Central memory CD8-positive, alpha-beta T cell (primary cell): Measurements from ENCODE around the gene PDE6A.
"Not testable (repeated sequence)": the region's sequence is repeated elsewhere in the genome, so short reads cannot be mapped to it uniquely, and the experiment has no call there.

Source experiments
- ATAC-seq: fragments of 150-1000 bp; cut with Tn5 transposase; replicated peaks from 2 replicates; pipeline ENCODE4 v1.10.0; 2022; ENCODE audit warnings: mild to moderate bottlenecking, moderate FRiP score, moderate number of reproducible peaks; ENCODE audit not compliant: poor library complexity, severe bottlenecking; ENCODE audit errors: extremely low read depth
- DNase-seq, 2 donors: peaks; one replicate each; pipeline ENCODE4 v3.0.0; 2021; ENCODE audit warnings: low spot score in 2 of 2
- H3K27ac Mint-ChIP-seq: one replicate; pipeline ENCODE4 v1.8.0; 2022; ENCODE audit warnings: low read depth, mild to moderate bottlenecking, moderate library complexity, mixed read lengths
- H3K27me3 Mint-ChIP-seq: one replicate; pipeline ENCODE4 v1.8.0; 2022; ENCODE audit warnings: mixed read lengths
- H3K36me3 Mint-ChIP-seq: one replicate; pipeline ENCODE4 v1.8.0; 2022; ENCODE audit warnings: mild to moderate bottlenecking, moderate library complexity, mixed read lengths; ENCODE audit not compliant: insufficient read depth
- H3K4me1 Mint-ChIP-seq: one replicate; pipeline ENCODE4 v1.8.0; 2022; ENCODE audit warnings: mixed read lengths
- H3K4me3 Mint-ChIP-seq: one replicate; pipeline ENCODE4 v1.8.0; 2022; ENCODE audit warnings: mild to moderate bottlenecking, moderate library complexity, mixed read lengths
- H3K9me3 Mint-ChIP-seq: one replicate; pipeline ENCODE4 v1.8.0; 2022; ENCODE audit warnings: mixed read lengths

Gene PDE6A

DNA sequence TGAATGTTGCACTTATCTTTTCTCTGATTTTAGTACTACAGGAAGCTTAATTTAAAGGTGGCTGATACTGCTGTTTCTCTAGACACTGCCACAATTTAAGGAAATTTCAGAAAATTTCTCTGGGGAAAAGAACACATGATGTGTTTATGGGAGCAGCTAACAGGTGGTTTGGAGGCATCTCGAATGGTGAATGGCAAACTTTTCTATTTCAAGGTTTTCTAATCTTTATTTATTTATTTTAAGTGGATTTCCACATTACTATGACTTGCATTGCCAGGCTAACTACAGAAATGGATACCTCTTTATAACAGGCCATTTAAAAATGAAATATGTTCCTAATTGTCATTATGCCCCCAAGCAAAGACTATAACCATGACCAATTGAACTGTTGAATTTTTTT, 50.4 kb downstream of the PDE6A start:
- DNase-seq (no peak), ATAC-seq (no peak)
- peaks cover 9% of the 10 kb centered on the region for H3K27me3 Mint-ChIP-seq
- no peak overlapping the region for H3K27ac Mint-ChIP-seq
- no peaks in the 10 kb centered on the region for H3K9me3 Mint-ChIP-seq
- H3K4me1 Mint-ChIP-seq = peaks cover 9% of the 10 kb centered on the region
- H3K4me3 Mint-ChIP-seq = no peak overlapping the region
- no peaks in the 10 kb centered on the region for H3K36me3 Mint-ChIP-seq

DNA sequence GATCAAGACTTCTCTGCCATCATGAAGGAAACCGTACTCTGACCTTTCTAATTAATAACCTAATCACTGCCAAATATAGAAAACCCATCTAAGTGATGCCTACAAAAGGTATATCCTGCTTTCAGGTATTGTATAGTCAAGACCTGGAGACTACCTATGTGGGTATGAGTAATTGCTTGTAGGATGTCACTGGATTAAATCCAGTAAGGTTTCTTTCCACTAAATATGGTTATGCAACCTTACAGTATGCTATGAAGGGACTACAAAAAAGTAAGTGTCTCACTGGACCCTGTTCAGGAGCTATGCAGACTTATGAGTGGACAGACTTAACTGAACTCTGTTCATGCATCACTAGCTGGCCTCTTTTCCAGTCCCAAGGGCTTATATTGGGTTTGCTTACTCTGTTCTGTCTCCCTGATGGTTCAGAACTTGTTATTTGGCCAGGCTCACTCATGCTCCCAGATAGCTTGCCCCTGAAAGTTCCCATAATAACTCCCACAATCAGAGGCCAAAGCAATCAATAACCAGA, 51.1 kb downstream of the PDE6A start:
- Mint-ChIP-seq H3K27me3 (peaks cover 9% of the 10 kb centered on the region), H3K4me1 (peaks cover 9% of the 10 kb centered on the region), H3K27ac (no peak overlapping the region), H3K4me3 (no peak overlapping the region), H3K36me3 (no peaks in the 10 kb centered on the region), H3K9me3 (no peaks in the 10 kb centered on the region)
- DNase-seq (no peak), ATAC-seq (no peak)

DNA sequence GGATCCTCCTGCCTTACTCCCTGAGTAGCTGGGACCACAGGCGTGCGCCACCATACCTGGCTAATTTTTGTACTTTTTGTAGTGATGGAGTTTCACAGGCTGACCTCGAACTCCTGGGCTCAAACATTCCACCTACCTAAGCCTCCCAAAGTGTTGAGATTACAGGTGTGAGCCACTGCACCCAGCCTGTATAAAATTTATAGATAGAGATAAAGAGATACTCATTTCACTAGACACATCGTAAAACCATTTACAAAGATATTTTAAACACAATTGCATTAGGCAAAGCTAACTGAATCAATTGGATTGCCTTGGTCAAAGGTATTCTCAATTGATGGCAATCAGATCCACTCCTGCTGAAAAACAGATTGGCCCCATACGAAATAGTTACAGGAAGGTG, 52.0 kb downstream of the PDE6A start:
- Mint-ChIP-seq H3K4me3 (no peak overlapping the region), H3K36me3 (no peaks in the 10 kb centered on the region), H3K4me1 (peaks cover 9% of the 10 kb centered on the region), H3K9me3 (no peaks in the 10 kb centered on the region), H3K27me3 (peaks cover 9% of the 10 kb centered on the region), H3K27ac (no peak overlapping the region)
- ATAC-seq (no peak), DNase-seq (no peak)

DNA sequence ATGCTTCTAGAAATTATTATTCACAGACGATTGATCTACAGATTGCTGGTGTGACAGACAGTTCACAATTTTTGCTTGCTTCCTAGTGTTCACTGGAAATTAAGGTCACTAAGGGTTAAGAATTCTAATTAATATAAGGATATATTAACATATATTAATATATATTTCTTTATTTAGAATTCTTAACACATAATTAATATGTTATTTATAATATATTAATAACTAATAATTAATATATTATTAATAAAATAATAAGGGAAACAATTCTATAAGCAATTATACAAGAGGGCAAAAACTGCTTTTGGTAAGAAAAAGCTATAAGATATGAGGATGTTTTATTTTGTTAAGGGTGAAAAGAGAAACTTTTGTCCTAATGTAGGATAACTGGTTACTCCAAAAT, 56.3 kb downstream of the PDE6A start:
- H3K27ac Mint-ChIP-seq = no peak overlapping the region
- H3K9me3 Mint-ChIP-seq = no peaks in the 10 kb centered on the region
- H3K4me1 Mint-ChIP-seq = no peaks in the 10 kb centered on the region

DNA sequence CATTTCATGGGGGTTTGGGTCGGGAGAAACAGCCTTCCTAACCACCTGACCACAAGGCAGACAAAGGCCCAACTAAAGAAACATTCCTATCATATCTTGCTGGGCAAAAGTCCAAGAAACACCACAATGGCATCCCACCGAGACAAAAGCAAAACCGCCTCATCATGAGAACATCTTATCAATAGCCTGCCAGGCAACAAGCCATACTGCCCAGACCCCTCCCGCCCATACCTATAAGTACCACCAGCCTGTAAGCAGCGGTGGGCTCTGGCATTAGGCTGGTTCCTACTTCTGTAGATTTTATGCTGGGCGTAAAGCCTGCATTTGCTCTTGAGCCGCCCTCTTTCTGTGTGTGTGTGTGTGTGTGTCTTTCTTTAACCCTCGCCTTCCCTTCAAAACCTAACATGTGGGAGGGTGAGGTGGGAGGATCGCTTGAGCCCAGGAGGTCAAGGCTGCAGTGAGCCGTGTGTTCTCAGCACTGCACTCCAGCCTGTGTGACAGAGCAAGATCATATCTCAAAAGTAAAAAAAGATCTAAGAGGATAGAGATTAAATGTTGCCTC, 56.9 kb downstream of the PDE6A start:
- Mint-ChIP-seq H3K27me3 (no peaks in the 10 kb centered on the region), H3K36me3 (no peaks in the 10 kb centered on the region), H3K4me3 (no peak overlapping the region), H3K9me3 (no peaks in the 10 kb centered on the region), H3K27ac (no peak overlapping the region), H3K4me1 (no peaks in the 10 kb centered on the region)
- ATAC-seq = no peak
- no peak for DNase-seq

More for the DNA sequence above, 56.3 kb downstream of the PDE6A start:
- H3K36me3 Mint-ChIP-seq = no peaks in the 10 kb centered on the region
- H3K4me3 Mint-ChIP-seq = no peak overlapping the region
- DNase-seq (no peak), ATAC-seq (no peak)
- H3K27me3 Mint-ChIP-seq = no peaks in the 10 kb centered on the region

DNA sequence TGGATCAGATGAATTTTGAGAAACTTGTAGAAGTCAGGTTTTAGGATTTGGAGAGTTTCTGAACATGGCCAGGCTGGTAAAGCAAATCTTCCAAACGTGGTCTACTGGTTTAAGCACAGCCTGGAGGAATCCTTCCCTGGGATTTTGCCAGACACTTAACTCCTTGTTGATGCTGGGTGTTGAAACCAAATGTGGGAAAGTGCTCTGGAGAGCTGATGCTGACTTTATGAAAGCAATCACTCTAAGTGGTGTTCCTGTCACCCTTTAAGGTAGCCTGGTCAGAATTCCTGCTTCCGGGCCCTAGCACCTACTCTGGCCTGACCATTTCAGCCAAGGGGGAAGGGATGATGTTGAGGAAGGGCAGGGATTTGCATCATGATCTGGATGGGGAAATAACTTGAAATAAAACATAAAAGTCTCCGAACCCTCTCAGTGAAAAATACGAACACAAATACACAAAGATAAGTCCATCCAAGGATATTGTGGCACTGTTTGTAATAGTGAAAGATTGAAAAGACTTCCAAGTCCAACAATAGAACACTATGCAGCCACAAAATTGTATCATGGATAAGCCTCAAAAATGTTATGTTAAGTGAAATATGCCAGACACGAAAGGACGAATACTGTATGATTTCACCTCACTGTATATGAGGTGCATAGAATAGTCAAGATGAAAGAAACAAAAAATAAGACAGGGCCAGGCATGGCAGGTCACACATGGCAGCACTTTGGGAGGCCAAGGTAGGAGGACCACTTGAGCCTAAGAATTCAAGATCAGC, 57.7 kb downstream of the PDE6A start:
- H3K27ac Mint-ChIP-seq = no peak overlapping the region
- no peaks in the 10 kb centered on the region for H3K9me3 Mint-ChIP-seq
- H3K4me3 Mint-ChIP-seq = no peak overlapping the region
- no peaks in the 10 kb centered on the region for H3K4me1 Mint-ChIP-seq
- no peak for ATAC-seq
- no peak for DNase-seq
- no peaks in the 10 kb centered on the region for H3K36me3 Mint-ChIP-seq
- no peaks in the 10 kb centered on the region for H3K27me3 Mint-ChIP-seq

DNA sequence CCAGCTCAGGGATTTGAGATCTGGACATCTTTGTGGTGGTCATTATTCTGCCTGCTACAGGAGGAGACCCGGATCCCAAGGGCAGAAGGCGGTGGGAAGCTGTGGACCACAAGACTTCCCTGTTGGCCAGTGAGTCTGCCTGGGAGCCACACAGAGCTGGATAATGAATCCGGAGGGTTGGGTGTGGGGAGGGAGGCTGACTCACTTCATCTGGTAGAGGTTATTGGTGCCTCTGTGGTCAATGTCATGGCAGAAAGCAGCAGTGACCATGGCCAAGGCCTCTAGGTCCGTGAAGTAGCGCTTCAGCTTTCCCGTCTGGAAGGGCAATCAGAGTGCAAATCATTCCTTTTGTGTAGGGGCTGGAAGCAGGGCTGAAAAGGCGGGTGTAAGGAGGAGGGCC, 58.5 kb downstream of the PDE6A start:
- peaks cover 7% of the 10 kb centered on the region for H3K27me3 Mint-ChIP-seq
- H3K4me3 Mint-ChIP-seq = no peak overlapping the region
- no peak overlapping the region for H3K27ac Mint-ChIP-seq
- no peaks in the 10 kb centered on the region for H3K36me3 Mint-ChIP-seq
- no peak for ATAC-seq
- H3K4me1 Mint-ChIP-seq = no peaks in the 10 kb centered on the region
- H3K9me3 Mint-ChIP-seq = no peaks in the 10 kb centered on the region
- DNase-seq = no peak

DNA sequence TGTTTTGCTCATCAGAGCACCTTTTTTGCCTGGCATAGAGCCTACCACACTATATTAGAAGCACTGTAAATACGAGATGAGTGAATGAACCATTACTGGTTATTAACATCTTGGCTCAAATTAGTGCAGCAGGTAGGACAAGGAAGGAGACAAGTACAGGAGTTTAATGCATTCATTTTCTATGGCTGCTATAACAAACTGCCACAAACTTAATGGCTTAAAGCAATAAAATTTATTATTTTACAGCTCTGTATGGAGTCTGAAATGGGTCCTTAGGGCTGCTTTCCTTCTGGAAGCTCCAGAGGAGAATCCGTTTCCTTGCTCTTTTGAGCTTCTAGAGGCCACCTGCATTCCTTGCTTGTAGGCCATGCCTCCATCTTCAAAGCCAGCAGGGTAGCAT, 59.1 kb downstream of the PDE6A start:
- DNase-seq (no peak), ATAC-seq (no peak)
- no peaks in the 10 kb centered on the region for H3K36me3 Mint-ChIP-seq
- no peaks in the 10 kb centered on the region for H3K4me1 Mint-ChIP-seq
- H3K9me3 Mint-ChIP-seq = no peaks in the 10 kb centered on the region
- H3K27me3 Mint-ChIP-seq = peaks cover 11% of the 10 kb centered on the region
- H3K27ac Mint-ChIP-seq = no peak overlapping the region
- H3K4me3 Mint-ChIP-seq = no peak overlapping the region

DNA sequence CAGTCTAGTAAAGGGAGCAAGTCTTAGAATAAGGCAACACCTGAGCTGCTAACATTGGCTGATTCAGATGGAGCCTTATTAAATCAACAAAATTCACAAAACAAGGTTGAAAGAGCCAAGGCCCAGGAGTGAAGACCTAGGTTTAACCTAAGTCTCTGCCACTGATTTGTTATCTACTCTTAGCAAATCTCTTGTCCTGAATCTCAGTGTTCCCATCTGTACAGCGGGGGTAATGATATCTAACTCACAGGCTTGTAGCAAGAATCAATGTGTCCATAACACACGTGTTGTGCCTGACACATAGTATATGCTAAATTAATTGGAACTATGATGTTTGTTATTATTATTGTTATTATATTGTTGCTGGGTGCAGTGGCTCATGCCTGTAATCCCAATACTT, 61.0 kb downstream of the PDE6A start:
- Mint-ChIP-seq H3K27ac (no peak overlapping the region), H3K9me3 (no peaks in the 10 kb centered on the region), H3K4me1 (no peaks in the 10 kb centered on the region), H3K36me3 (no peaks in the 10 kb centered on the region), H3K4me3 (no peak overlapping the region), H3K27me3 (peaks cover 25% of the 10 kb centered on the region)
- DNase-seq (no peak), ATAC-seq (no peak)

DNA sequence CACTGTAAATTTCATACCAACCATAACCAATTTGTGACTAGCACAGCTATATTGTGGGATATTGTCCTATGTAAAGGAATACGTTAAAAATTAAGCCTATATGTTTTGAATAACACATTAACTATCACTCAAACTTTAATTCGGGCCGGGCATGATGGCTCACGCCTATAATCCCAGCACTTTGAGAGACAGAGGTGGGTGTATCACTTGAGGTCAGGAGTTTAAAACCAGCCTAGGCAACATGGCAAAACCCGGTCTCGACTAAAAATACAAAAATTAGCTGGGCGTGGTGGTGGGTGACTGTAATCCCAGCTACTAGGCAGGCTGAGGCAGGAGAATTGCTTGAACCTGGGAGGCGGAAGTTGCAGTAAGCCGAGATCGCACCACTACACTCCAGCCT, 62.0 kb downstream of the PDE6A start:
- H3K4me1 Mint-ChIP-seq, DNase-seq, ATAC-seq, H3K4me3 Mint-ChIP-seq, H3K36me3 Mint-ChIP-seq, H3K27ac Mint-ChIP-seq, H3K9me3 Mint-ChIP-seq: not testable (repeated sequence)
- H3K27me3 Mint-ChIP-seq = peaks cover 25% of the 10 kb centered on the region

DNA sequence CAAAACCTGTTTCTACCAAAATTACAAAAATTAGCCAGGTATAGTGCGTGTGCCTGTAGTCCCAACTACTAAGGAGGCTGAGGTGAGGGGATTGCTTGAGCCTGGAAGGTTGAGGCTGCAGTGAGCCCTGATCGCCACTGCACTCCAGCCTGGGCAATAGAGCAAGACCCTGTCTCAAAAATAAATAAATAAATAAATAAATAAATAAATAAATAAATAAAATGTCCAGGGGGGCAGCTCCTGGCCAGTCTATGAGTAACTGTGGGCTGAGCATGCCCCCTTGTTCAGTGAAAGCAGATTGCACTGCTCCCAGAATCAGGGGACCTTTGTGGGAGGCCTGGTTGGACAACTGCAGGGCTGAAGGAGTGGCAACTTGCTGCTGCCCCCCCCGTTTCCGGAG, 62.7 kb downstream of the PDE6A start:
- Mint-ChIP-seq H3K4me1 (no peaks in the 10 kb centered on the region), H3K27me3 (peaks cover 25% of the 10 kb centered on the region), H3K9me3 (no peaks in the 10 kb centered on the region), H3K4me3 (no peak overlapping the region), H3K36me3 (no peaks in the 10 kb centered on the region), H3K27ac (no peak overlapping the region)
- no peak for ATAC-seq
- DNase-seq = no peak

DNA sequence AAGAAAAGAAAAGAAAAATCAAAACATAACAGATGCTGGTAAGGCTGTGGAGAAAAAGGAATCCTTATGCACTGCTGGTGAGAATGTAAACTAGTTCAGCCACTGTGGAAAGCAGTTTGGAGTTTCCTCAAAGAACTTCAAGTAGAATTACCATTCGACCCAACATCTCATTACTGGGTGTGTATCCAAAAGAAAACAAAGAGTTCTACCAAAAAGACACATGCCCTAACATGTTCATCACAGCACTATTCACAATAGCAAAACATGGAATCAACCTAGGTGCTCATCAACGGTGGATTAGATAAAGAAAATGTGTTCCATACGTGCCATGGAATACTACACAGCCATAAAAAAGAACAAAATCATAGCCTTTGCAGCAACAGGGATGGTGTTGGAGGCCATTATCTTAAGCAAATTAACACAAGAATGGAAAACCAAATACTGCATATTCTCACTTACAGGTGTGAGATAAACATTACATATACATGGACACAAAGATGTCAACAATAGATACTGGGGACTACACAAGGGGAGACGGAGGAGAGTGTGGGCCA, 63.4 kb downstream of the PDE6A start:
- DNase-seq (no peak), ATAC-seq (no peak)
- peaks cover 25% of the 10 kb centered on the region for H3K27me3 Mint-ChIP-seq
- no peaks in the 10 kb centered on the region for H3K4me1 Mint-ChIP-seq
- H3K9me3 Mint-ChIP-seq = no peaks in the 10 kb centered on the region
- no peak overlapping the region for H3K4me3 Mint-ChIP-seq
- H3K27ac Mint-ChIP-seq = no peak overlapping the region
- H3K36me3 Mint-ChIP-seq = no peaks in the 10 kb centered on the region

DNA sequence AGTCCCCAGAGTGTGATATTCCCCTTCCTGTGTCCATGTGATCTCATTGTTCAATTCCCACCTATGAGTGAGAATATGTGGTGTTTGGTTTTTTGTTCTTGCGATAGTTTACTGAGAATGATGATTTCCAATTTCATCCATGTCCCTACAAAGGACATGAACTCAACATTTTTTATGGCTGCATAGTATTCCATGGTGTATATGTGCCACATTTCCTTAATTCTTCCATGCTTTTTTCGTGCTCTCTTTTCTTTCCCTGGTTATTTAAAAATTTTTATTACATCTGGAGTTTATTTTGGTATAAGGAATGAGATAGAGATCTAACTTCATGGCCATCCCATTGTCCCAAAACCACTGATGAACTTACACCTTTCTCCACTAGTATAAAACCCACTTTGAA, 65.0 kb downstream of the PDE6A start:
- not testable (repeated sequence) for ATAC-seq, H3K36me3 Mint-ChIP-seq, H3K4me1 Mint-ChIP-seq

More for the DNA sequence above, 65.0 kb downstream of the PDE6A start:
- H3K27me3 Mint-ChIP-seq = peaks cover 25% of the 10 kb centered on the region
- H3K27ac Mint-ChIP-seq, H3K9me3 Mint-ChIP-seq, DNase-seq, H3K4me3 Mint-ChIP-seq: not testable (repeated sequence)
